Spleen (tissue), 7 donors: ENCODE data around the gene ADAMTS20.
A peak's percentile ranks its signal among the peaks of the same experiment; 100 is the strongest.

Source experiments
- CTCF ChIP-seq, 11 experiments: fragments of 200-600 bp in 7 of 11; fragments of 450-650 bp in 4 of 11; sonication (generic) in 4 of 11; IDR thresholded peaks in 8 of 11; conservative IDR thresholded peaks in 3 of 11; 1 replicate in 7 of 11; 2 replicates in 4 of 11; pipeline versions ENCODE4 v1.4.0 to v1.8.0; 2016 to 2021; ENCODE audit warnings: antibody characterized with exemption in 11 of 11, inconsistent platforms in 4 of 11, mild to moderate bottlenecking in 1 of 11
- POLR2A ChIP-seq, 3 donors: fragments of 450-650 bp; IDR thresholded peaks; one replicate each; pipeline ENCODE4 v1.5.1; 2017; ENCODE audit warnings: antibody characterized with exemption in 3 of 3, mild to moderate bottlenecking in 1 of 3
- POLR2AphosphoS5 ChIP-seq, 3 donors: sonication (generic); formaldehyde crosslinking; IDR thresholded peaks; one replicate each; pipeline ENCODE4 v1.5.1; 2017; ENCODE audit warnings: antibody characterized with exemption in 3 of 3
- donor health status: DM: no; HTN: no; CAD: no; lungs with moderate emphysema.
- donor health status: DM: no; HTN: no; CAD: no.
- donor health status: DM: no; HTN: no; CAD: no.

GRCh38 chr12:43336962-43337555, 214.9 kb downstream of the ADAMTS20 start:
- TF ChIP-seq POLR2AphosphoS5 (IDR thresholded peaks at IDR 0.05) (no peak), CTCF (IDR thresholded peaks at IDR 0.05 in 8 of 11, conservative IDR thresholded peaks at IDR 0.05 in 3 of 11) (peak in 10 of 11 experiments; percentile 5 to 54 (median 21)), POLR2A (IDR thresholded peaks at IDR 0.05) (no peak)
